ENCODE measurements around the gene DLEC1.
A peak's percentile ranks its signal among the peaks of the same experiment; 100 is the strongest.
"Not testable (repeated sequence)": the region's sequence is repeated elsewhere in the genome, so short reads cannot be mapped to it uniquely, and the experiment has no call there.

The DLEC1 gene

GRCh38 chr3:38033586-38033985, 5.4 kb upstream of the DLEC1 start:
- H3K27ac Mint-ChIP-seq; H3K36me3 Mint-ChIP-seq; H3K27me3 Mint-ChIP-seq; H3K4me3 Mint-ChIP-seq; H3K9me3 Mint-ChIP-seq (ENCODE audit: low read depth): not testable (repeated sequence)
- peaks cover 17% of the 10 kb centered on the region for H3K4me1 Mint-ChIP-seq (ENCODE audit: low read depth)

- not testable (repeated sequence) for H3K36me3 Mint-ChIP-seq; H3K27me3 Mint-ChIP-seq; H3K4me3 Mint-ChIP-seq; H3K9me3 Mint-ChIP-seq (ENCODE audit: low read depth); H3K27ac Mint-ChIP-seq
- H3K4me1 Mint-ChIP-seq (ENCODE audit: low read depth) = peaks cover 24% of the 10 kb centered on the region
Observed at GRCh38 chr3:38034335-38034734, 4.7 kb upstream of the DLEC1 start.

- Mint-ChIP-seq H3K4me3 (no peak overlapping the region), H3K27ac (no peak overlapping the region), H3K27me3 (no peaks in the 10 kb centered on the region), H3K36me3 (peaks cover 4% of the 10 kb centered on the region), H3K4me1 (ENCODE audit: low read depth) (peaks cover 29% of the 10 kb centered on the region), H3K9me3 (ENCODE audit: low read depth) (no peaks in the 10 kb centered on the region)
Observed at GRCh38 chr3:38036286-38036685, 2.7 kb upstream of the DLEC1 start.

- no peaks in the 10 kb centered on the region for H3K27me3 Mint-ChIP-seq
- H3K27ac Mint-ChIP-seq = no peak overlapping the region
- no peaks in the 10 kb centered on the region for H3K9me3 Mint-ChIP-seq (ENCODE audit: low read depth)
- no peak overlapping the region for H3K4me3 Mint-ChIP-seq
- peaks cover 4% of the 10 kb centered on the region for H3K36me3 Mint-ChIP-seq
- peaks cover 29% of the 10 kb centered on the region for H3K4me1 Mint-ChIP-seq (ENCODE audit: low read depth)
Observed at GRCh38 chr3:38036906-38037305, 2.1 kb upstream of the DLEC1 start.

GRCh38 chr3:38038447-38038911, 529 bp upstream of the DLEC1 start:
- peak overlapping the region; percentile 82 for H3K4me3 Mint-ChIP-seq
- H3K4me1 Mint-ChIP-seq (ENCODE audit: low read depth) = peaks cover 29% of the 10 kb centered on the region
- H3K36me3 Mint-ChIP-seq = peaks cover 7% of the 10 kb centered on the region
- H3K27ac Mint-ChIP-seq = peak overlapping the region; percentile 90
- no peaks in the 10 kb centered on the region for H3K9me3 Mint-ChIP-seq (ENCODE audit: low read depth)
- no peaks in the 10 kb centered on the region for H3K27me3 Mint-ChIP-seq

GRCh38 chr3:38039899-38040261, 872 bp downstream of the DLEC1 start:
- Mint-ChIP-seq H3K27ac (peak overlapping the region; percentile 58), H3K4me1 (ENCODE audit: low read depth) (peaks cover 29% of the 10 kb centered on the region), H3K9me3 (ENCODE audit: low read depth) (no peaks in the 10 kb centered on the region), H3K4me3 (peak overlapping the region; percentile 82), H3K36me3 (peaks cover 9% of the 10 kb centered on the region), H3K27me3 (no peaks in the 10 kb centered on the region)

GRCh38 chr3:38040401-38040800, 1.4 kb downstream of the DLEC1 start:
- H3K27me3 Mint-ChIP-seq = no peaks in the 10 kb centered on the region
- H3K9me3 Mint-ChIP-seq (ENCODE audit: low read depth) = no peaks in the 10 kb centered on the region
- H3K27ac Mint-ChIP-seq = peak overlapping the region; percentile 58
- H3K36me3 Mint-ChIP-seq = peaks cover 9% of the 10 kb centered on the region
- peaks cover 29% of the 10 kb centered on the region for H3K4me1 Mint-ChIP-seq (ENCODE audit: low read depth)
- H3K4me3 Mint-ChIP-seq = peak overlapping the region; percentile 82

- H3K36me3 Mint-ChIP-seq = peaks cover 17% of the 10 kb centered on the region
- H3K9me3 Mint-ChIP-seq (ENCODE audit: low read depth) = no peaks in the 10 kb centered on the region
- no peak overlapping the region for H3K4me3 Mint-ChIP-seq
- peaks cover 20% of the 10 kb centered on the region for H3K4me1 Mint-ChIP-seq (ENCODE audit: low read depth)
- H3K27me3 Mint-ChIP-seq = no peaks in the 10 kb centered on the region
- H3K27ac Mint-ChIP-seq = no peak overlapping the region
Observed at GRCh38 chr3:38043486-38043885, 4.5 kb downstream of the DLEC1 start.

- Mint-ChIP-seq H3K27me3 (no peaks in the 10 kb centered on the region), H3K4me3 (no peak overlapping the region), H3K4me1 (ENCODE audit: low read depth) (no peaks in the 10 kb centered on the region), H3K27ac (no peak overlapping the region), H3K36me3 (peaks cover 18% of the 10 kb centered on the region), H3K9me3 (ENCODE audit: low read depth) (no peaks in the 10 kb centered on the region)
Observed at GRCh38 chr3:38046027-38046426, 7.0 kb downstream of the DLEC1 start.

GRCh38 chr3:38046821-38047220, 7.8 kb downstream of the DLEC1 start:
- H3K9me3 Mint-ChIP-seq (ENCODE audit: low read depth) = no peaks in the 10 kb centered on the region
- no peak overlapping the region for H3K27ac Mint-ChIP-seq
- no peaks in the 10 kb centered on the region for H3K4me1 Mint-ChIP-seq (ENCODE audit: low read depth)
- peaks cover 18% of the 10 kb centered on the region for H3K36me3 Mint-ChIP-seq
- H3K27me3 Mint-ChIP-seq = no peaks in the 10 kb centered on the region
- H3K4me3 Mint-ChIP-seq = no peak overlapping the region

GRCh38 chr3:38047896-38048295, 8.9 kb downstream of the DLEC1 start:
- no peaks in the 10 kb centered on the region for H3K27me3 Mint-ChIP-seq
- H3K9me3 Mint-ChIP-seq (ENCODE audit: low read depth) = no peaks in the 10 kb centered on the region
- H3K36me3 Mint-ChIP-seq = peaks cover 16% of the 10 kb centered on the region
- no peak overlapping the region for H3K27ac Mint-ChIP-seq
- no peaks in the 10 kb centered on the region for H3K4me1 Mint-ChIP-seq (ENCODE audit: low read depth)
- H3K4me3 Mint-ChIP-seq = no peak overlapping the region

- Mint-ChIP-seq H3K4me1 (ENCODE audit: low read depth) (no peaks in the 10 kb centered on the region), H3K27ac (no peak overlapping the region), H3K9me3 (ENCODE audit: low read depth) (no peaks in the 10 kb centered on the region), H3K4me3 (no peak overlapping the region), H3K27me3 (no peaks in the 10 kb centered on the region), H3K36me3 (peaks cover 16% of the 10 kb centered on the region)
Observed at GRCh38 chr3:38049358-38050126, 10.5 kb downstream of the DLEC1 start.

GRCh38 chr3:38051131-38051530, 12.1 kb downstream of the DLEC1 start:
- Mint-ChIP-seq H3K4me1 (ENCODE audit: low read depth) (peaks cover 3% of the 10 kb centered on the region), H3K9me3 (ENCODE audit: low read depth) (no peaks in the 10 kb centered on the region), H3K27me3 (no peaks in the 10 kb centered on the region), H3K27ac (no peak overlapping the region), H3K4me3 (no peak overlapping the region), H3K36me3 (peaks cover 10% of the 10 kb centered on the region)

- not testable (repeated sequence) for H3K4me1 Mint-ChIP-seq (ENCODE audit: low read depth); H3K4me3 Mint-ChIP-seq; H3K9me3 Mint-ChIP-seq (ENCODE audit: low read depth); H3K27me3 Mint-ChIP-seq; H3K27ac Mint-ChIP-seq; H3K36me3 Mint-ChIP-seq
Observed at GRCh38 chr3:38053286-38053685, 14.3 kb downstream of the DLEC1 start.

- H3K36me3 Mint-ChIP-seq; H3K9me3 Mint-ChIP-seq (ENCODE audit: low read depth); H3K27ac Mint-ChIP-seq; H3K4me3 Mint-ChIP-seq; H3K4me1 Mint-ChIP-seq (ENCODE audit: low read depth); H3K27me3 Mint-ChIP-seq: not testable (repeated sequence)
Observed at GRCh38 chr3:38053813-38054498, 14.9 kb downstream of the DLEC1 start.

All from activated naive CD8-positive, alpha-beta T cell (primary cell).